Measurements from ENCODE around the gene TAOK1.
"Not testable (repeated sequence)": the region's sequence is repeated elsewhere in the genome, so short reads cannot be mapped to it uniquely, and the experiment has no call there.

TAOK1 gene

DNA sequence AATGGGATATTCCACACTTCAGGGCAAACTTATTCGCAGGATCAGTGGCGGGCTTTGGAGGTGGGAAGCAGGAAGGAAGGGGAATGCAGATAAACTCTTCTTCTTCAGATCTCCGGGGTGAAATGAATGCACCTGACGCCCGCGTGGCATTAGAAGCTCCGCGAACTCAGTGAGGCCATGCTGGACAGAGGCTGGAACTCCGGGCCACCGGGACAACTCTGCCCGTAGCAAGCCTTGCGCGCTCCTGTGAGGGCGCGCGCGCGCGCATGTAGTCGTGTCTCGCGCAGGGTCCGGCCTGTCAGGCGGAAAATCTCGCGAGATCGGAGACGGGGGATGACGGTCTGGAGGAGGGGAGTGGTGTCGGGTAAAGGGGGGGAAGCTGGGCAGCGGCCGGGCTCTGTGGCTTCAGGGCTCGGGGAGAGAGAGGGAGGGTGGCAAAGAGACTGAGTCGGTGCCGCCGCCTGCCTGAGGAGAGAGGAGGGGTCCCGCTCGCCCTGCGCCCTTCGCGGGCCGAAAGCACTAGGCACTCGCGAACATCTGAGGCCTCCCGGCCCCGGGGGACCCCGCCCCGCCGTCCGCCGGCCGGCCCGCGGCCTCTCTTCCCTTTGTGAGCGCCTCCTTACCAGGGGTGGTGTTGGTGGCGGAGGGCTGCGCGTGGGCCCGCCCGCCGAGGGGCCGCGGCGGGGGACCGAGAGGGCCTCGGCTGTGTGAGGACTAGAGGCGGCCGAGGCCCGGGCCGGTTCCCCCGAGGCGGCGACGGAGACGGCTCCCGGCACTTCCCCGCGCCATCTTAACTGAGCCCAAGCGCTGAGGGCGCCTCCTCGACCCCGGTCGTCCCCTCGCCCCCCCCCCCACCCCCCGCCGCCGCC lies at the start of gene TAOK1:
Gene TAOK1, plus strand, starts transcription at position 382 of the 869 bp plus-strand sequence. CDS start 61,186 bp downstream, outside the sequence.
- H3K4me3 ChIP-seq (replicated peaks; ENCODE audit: low read depth, low read length), result peak within 1 kb of the TSS; percentile 68
- TF ChIP-seq CTCF (IDR thresholded peaks at IDR 0.05; ENCODE audit: low read length, missing control alignments), result no peak
- DNase-seq (ENCODE audit: low read depth), result peak; percentile 98

GRCh38 chr17:29341726-29342125 lies 48.4 kb upstream of the TAOK1 start:
- TF ChIP-seq CTCF (IDR thresholded peaks at IDR 0.05; ENCODE audit: low read length, missing control alignments), result no peak
- DNase-seq (ENCODE audit: low read depth), result peak; percentile 16
- H3K4me3 ChIP-seq (replicated peaks; ENCODE audit: low read depth, low read length), result no peak overlapping the region

DNA sequence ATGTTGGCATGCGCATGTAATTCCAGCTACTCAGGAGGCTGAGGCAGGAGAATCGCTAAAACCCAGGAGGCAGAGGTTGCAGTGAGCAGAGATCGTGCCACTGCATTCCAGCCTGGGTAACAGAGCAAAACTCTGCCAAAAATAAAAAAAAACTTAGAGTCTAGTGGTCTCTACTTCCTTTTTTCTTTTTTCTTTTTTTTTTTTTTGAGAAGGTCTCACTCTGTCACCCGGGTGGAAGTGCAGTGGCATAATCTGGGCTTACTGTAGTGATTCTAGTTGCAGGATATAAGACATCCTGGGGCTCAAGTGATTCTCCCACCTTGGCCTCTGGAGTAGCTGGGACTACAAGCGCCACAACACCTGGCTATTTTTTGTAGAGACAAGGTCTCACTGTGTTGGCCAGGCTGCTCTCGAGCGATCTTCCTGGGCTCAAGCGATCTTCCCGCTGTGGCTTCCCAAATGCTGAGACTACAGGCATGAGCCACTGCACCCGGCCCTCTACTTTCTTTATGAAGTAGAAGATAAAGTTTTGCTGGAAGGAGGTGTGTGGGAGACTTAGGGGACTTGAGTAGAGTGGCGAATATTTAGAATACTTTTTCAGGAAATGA lies 47.9 kb upstream of the TAOK1 start:
- no peak overlapping the region for H3K4me3 ChIP-seq (replicated peaks; ENCODE audit: low read depth, low read length)

GRCh38 chr17:29344201-29344856 lies 45.8 kb upstream of the TAOK1 start:
- TF ChIP-seq CTCF (IDR thresholded peaks at IDR 0.05; ENCODE audit: low read length, missing control alignments), result no peak
- H3K4me3 ChIP-seq (replicated peaks; ENCODE audit: low read depth, low read length), result no peak overlapping the region
- no peak for DNase-seq (ENCODE audit: low read depth)

More for the DNA sequence above, 47.9 kb upstream of the TAOK1 start:
- DNase-seq (ENCODE audit: low read depth), result no peak
- TF ChIP-seq CTCF (IDR thresholded peaks at IDR 0.05; ENCODE audit: low read length, missing control alignments), result no peak

DNA sequence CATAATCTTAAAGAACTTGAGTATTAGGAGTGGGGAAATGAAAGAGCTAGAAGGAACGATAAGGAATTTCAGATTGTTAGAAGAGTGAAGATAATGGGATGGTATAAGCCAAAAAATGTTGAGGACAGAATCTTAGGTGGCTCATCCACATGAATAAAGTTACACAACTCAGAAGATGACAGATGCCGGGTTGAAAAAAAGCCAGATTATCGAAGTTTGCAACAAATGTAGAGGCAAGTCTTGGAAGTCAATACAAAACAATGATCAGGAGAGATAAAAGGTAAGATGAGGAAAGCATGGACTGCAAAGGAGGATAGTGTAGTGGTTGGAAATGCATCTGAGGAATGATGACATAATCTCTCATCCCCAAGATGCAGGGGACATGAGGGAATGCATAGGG lies 45.1 kb upstream of the TAOK1 start:
- no peak for TF ChIP-seq CTCF (IDR thresholded peaks at IDR 0.05; ENCODE audit: low read length, missing control alignments)
- no peak overlapping the region for H3K4me3 ChIP-seq (replicated peaks; ENCODE audit: low read depth, low read length)
- DNase-seq (ENCODE audit: low read depth), result no peak

DNA sequence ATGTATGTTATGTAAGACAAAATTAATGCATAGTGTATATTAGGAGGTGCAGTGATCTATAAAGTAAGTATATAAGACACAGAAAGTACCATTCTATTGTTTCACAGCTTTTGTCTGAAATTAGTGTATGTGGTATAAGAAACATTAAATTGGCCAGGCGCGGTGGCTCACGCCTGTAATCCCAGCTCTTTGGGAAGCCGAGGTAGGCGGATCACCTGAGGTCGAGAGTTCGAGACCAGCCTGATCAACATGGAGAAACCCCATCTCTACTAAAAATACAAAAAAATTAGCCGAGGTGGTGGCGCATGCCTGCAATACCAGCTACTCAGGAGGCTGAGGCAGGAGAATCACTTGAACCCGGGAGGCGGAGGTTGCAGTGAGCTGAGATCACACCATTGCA lies 44.7 kb upstream of the TAOK1 start:
- not testable (repeated sequence) for H3K4me3 ChIP-seq (replicated peaks; ENCODE audit: low read depth, low read length); DNase-seq (ENCODE audit: low read depth)

GRCh38 chr17:29346462-29346861 lies 43.7 kb upstream of the TAOK1 start:
- DNase-seq (ENCODE audit: low read depth), result no peak
- TF ChIP-seq CTCF (IDR thresholded peaks at IDR 0.05; ENCODE audit: low read length, missing control alignments), result no peak
- H3K4me3 ChIP-seq (replicated peaks; ENCODE audit: low read depth, low read length), result no peak overlapping the region

Measured in fibroblast of pulmonary artery (primary cell).